GM12875 (cell line): ENCODE results near the gene SLC44A1.

ENCODE experiments used
- H3K4me3 ChIP-seq: one replicate; pipeline ENCODE4 v1.5.1; 2011; ENCODE audit warnings: low read depth, low read length, control low read depth
- CTCF ChIP-seq: IDR thresholded peaks from 2 replicates; pipeline ENCODE4 v1.5.1; 2011; ENCODE audit warnings: low read depth, mild to moderate bottlenecking, control low read depth, inconsistent platforms, low read length, moderate library complexity, borderline replicate concordance; ENCODE audit not compliant: insufficient read depth

The SLC44A1 gene

GRCh38 chr9:105375323-105375722 lies 130.9 kb downstream of the SLC44A1 start:
- TF ChIP-seq CTCF, result no peak
- H3K4me3 ChIP-seq, result no peak overlapping the region

DNA sequence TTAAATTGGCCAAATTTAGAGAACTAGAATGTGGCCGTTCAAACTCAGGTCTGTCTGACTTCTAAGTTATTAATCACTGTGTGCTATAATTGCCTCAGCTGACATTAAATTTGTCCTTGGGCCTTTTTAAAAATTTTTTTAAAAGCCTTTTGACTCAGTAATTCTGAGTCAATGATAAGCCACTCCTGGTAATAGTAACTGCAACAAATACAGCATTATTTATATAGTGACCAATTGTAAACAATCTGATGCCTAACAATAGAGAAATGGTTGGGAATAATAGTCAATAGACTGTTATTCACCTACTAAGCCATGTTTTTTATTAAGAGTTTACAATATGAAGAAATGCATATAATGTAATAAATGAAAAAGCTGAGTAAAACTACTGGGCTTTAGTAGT lies 132.4 kb downstream of the SLC44A1 start:
- no peak for TF ChIP-seq CTCF
- no peak overlapping the region for H3K4me3 ChIP-seq

GRCh38 chr9:105385381-105385985 lies 141.0 kb downstream of the SLC44A1 start:
- TF ChIP-seq CTCF, result no peak
- H3K4me3 ChIP-seq, result no peak overlapping the region

DNA sequence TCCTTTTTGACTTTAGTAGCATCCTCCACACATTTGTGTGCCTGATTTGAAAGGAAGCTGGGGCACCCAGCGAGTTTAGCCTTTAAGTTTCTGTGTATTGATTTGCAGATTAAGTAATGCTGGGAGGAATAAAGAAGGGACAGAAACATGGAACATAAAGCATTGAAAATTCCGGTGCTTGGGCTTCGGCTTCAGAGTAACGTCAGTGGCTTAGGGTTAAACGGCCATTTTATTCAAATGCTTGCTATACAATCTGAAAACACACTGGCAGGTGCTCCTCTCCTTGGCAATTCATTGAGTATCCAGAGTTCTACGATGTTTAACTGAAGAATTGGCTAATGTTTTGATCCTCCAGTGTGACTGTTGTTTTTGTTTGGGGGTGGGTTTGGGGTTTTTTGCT lies 145.3 kb downstream of the SLC44A1 start:
- no peak for TF ChIP-seq CTCF
- no peak overlapping the region for H3K4me3 ChIP-seq

DNA sequence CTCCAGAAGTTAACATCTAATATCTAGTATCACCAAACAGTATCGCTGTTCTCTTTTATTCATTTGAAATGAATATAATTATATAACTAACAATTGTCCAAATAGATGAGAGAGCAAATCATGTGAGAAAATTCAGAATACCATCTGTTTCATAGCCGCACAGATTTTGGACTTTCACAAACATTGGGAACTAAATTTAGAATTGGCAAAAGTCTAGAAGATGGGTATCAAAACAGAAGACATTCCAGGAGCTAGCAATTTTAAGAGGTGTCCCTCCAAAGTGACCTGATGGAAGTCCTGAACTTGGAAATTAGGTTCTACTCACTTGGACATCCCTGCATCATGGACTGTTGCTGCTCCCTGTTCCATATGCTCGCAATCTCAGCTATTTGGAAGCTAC lies 146.4 kb downstream of the SLC44A1 start:
- no peak overlapping the region for H3K4me3 ChIP-seq
- no peak for TF ChIP-seq CTCF

- TF ChIP-seq CTCF, result no peak
- no peak overlapping the region for H3K4me3 ChIP-seq
Observed at GRCh38 chr9:105391288-105391687, 146.8 kb downstream of the SLC44A1 start.

- no peak overlapping the region for H3K4me3 ChIP-seq
Observed at GRCh38 chr9:105392531-105392930, 148.1 kb downstream of the SLC44A1 start.

More at GRCh38 chr9:105392531-105392930, 148.1 kb downstream of the SLC44A1 start:
- TF ChIP-seq CTCF, result no peak
